HG03025 (cell line): Measurements from ENCODE around the gene LNX1.

Experiments used
- ATAC-seq: cut with Tn5 transposase; IDR thresholded peaks from one replicate; pipeline ENCODE4 v1.9.1; 2021; ENCODE audit warnings: mild to moderate bottlenecking, moderate library complexity; ENCODE audit not compliant: unreplicated experiment, low FRiP score

Gene LNX1

DNA sequence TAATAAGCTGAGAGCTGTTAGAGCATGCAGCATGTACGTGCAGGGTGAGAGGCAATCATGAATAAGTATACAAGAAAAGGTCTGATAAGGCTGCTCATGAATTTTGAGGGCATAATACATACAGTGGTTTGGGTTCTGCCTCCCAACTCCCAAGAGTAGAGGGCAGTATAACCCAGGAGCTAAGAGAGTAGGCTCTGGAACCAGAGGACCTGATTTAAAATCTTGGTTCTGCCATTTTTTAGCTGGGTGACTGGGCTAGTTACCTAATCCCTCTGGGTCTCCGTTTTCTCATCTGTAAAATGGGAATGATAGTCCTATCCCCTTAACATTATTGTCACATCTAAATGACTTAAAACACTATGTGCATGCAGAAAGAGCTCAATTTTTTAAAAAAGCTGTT, 85.3 kb downstream of the LNX1 start:
- no peak for ATAC-seq

- ATAC-seq = no peak
These were observed 89.2 kb downstream of the LNX1 start for GRCh38 chr4:53502094-53502493.

- no peak for ATAC-seq
These were observed 89.7 kb downstream of the LNX1 start for GRCh38 chr4:53501561-53501960.

- ATAC-seq = no peak
These were observed 90.7 kb downstream of the LNX1 start for GRCh38 chr4:53500546-53500945.

GRCh38 chr4:53499791-53500190, 91.5 kb downstream of the LNX1 start:
- no peak for ATAC-seq

DNA sequence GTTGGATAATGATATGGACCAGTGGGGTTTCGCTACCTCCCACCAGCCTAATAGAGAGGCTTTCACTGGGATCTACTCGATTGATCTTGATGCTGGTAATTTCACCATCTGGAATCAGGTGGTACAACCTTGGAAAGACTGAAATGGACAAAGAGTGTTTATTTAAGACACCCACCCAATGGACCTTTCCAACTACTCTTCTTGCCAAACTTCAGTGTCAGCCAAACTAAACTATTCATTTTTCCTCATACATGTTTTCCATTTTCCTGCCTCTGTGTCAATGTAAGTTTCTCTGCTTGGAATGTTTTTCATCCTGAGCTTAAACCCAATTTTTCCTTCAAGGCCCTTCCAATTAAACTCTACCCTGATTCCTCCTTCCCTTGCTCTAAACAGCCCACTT, 92.6 kb downstream of the LNX1 start:
- no peak for ATAC-seq

DNA sequence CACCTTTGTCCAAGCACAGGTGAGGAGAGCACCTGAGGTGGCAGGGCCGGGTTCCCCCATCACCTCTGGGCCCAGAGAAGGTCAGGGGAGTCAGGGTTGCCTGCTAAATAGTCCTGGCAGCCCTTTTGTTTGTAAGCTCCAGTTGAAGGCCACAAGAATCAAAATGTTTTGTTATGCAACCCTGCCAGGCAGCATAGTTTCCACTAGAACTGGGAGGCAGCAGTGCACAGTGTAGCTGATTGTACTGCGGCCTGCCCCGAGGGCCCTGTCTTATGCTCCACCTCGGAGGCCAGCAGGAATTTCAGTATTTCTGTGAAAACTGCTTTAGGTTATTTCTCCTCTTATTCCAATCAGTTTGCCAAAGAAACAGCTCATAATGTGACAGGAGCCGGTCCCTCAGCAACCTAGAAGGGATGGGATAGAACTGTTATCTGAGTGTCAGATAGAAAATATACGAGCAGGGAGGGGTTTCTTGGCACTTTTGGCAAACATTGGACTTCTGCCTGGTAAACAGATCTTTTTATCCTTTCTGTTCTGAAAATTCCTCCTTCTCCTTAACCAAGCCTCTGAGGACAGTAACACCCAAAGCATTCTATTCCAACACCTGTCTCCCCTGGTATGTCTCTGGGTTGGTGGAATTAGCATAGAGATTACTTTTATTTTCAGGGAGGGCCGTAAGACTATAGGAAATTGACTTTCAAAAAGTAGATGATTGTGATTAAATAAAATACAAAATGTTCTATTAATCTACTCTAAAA, 93.6 kb downstream of the LNX1 start:
- ATAC-seq = no peak

GRCh38 chr4:53494851-53495250, 96.4 kb downstream of the LNX1 start:
- ATAC-seq = no peak

DNA sequence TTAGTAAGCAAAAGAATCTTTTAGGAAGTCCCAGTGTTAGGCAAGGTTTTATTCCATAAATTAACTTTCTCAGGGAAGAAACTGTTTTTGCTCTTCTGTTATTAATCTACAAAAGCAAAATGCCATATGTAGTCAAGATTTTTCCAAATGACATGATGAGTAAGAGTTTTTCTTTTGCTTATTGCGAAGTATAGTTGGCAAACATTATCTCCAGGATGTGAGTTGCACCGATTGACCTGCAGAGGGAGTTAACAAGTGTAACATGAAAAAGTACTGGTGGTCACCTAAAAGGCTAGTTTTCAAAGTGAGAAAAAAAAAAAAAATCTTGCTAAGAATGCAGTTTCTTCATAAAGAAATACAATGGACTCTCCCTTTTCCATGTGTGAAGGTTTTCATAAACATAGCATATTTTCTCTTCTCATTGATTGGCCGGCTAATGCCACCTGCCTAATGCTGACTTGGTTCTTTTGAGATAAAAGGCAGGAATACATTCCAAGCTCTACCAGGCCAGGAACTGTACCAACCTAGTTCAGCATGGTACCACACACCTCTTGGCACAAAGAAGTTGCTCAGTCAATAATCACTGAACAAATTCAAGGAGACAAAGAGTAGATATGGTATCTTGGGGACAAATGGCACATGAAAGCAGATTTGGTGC, 100.2 kb downstream of the LNX1 start:
- no peak for ATAC-seq

GRCh38 chr4:53490161-53490956, 100.9 kb downstream of the LNX1 start:
- no peak for ATAC-seq

DNA sequence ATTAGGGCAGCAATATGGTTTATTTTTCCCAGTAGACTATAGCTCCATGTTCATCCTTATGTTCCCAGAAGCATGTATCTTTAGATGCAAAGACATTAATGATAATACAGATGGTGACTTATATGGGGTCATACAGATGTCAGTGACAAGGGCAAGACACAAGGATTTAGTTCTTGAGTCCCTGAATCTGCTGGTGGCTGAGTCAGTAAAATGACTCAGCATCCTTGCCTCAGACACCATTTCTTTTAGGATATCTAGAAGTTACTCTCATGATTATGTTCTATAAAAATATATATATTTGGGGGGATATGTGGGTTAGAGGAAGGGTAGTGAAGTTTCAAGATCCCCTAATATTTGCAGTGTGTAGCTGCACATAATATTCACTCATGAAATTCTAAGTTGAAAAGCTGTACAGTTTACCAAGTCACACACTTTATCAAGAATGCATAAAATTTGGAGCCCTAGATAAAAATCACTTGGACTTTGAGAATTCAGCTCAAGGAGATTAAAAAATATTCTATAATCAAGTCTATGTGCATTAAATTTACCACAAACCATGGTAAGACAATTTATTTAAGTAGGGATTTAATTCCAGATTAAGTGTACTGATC, 101.9 kb downstream of the LNX1 start:
- no peak for ATAC-seq

DNA sequence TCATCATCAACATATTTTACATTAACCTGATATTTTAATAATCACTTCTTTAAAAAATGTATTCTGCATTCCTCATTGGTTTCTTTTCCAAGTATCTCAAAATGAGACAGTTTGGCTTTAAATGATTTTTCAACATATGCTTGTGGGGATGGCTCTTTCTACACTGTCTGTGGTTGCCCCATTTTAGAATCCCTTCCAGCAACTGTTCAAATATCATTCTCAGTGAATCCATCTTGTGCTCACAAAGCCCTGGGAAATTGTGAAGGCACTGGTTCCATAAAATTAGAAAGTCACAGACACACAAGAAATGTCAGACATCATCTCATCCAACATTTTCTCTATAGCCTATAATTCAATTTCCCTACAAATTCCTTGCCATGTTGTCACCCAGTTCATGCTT, 103.5 kb downstream of the LNX1 start:
- no peak for ATAC-seq

DNA sequence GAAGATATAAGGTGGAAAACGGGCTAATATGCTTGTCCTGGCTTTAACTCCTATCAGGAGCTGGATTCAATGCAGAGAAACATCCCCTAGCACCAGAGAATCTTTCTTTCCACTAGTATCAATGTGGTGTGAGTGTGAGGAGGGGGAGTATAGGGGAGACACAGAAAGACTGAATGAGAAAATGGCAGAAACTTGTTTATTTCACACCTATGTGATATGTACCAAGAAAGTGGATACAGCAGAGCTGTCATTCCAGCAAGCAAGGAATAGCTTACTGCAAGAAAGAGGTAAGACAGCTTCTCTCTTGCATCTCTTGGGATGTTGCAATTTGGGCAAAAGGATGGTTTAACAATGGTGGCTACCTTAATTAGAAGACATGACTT, 105.6 kb downstream of the LNX1 start:
- no peak for ATAC-seq

- no peak for ATAC-seq
These were observed 106.2 kb downstream of the LNX1 start for GRCh38 chr4:53484911-53485657.

- ATAC-seq = no peak
These were observed 108.0 kb downstream of the LNX1 start for GRCh38 chr4:53483250-53483649.

DNA sequence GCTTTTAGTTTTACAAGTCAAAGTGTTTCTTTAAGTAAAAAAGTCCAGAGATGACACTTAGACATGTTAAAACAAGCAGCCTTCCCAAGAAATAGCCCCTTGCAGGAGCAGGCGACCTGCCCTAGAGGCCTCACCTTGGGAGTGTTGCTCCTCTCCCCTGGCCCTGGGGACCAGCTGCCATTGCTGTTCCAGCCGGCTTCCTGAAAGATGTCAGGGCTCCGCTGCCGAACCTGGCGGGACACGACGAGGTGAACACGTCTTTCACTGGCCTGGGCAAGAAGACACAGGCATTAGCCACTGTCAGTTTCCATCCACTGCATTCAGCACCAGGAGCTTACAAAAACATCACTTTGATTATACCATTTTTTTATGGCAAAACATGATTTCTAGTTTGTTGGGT, 109.7 kb downstream of the LNX1 start:
- ATAC-seq = no peak

- ATAC-seq = no peak
These were observed 110.4 kb downstream of the LNX1 start for GRCh38 chr4:53480909-53481308.

- no peak for ATAC-seq
These were observed 111.4 kb downstream of the LNX1 start for GRCh38 chr4:53479736-53480525.

DNA sequence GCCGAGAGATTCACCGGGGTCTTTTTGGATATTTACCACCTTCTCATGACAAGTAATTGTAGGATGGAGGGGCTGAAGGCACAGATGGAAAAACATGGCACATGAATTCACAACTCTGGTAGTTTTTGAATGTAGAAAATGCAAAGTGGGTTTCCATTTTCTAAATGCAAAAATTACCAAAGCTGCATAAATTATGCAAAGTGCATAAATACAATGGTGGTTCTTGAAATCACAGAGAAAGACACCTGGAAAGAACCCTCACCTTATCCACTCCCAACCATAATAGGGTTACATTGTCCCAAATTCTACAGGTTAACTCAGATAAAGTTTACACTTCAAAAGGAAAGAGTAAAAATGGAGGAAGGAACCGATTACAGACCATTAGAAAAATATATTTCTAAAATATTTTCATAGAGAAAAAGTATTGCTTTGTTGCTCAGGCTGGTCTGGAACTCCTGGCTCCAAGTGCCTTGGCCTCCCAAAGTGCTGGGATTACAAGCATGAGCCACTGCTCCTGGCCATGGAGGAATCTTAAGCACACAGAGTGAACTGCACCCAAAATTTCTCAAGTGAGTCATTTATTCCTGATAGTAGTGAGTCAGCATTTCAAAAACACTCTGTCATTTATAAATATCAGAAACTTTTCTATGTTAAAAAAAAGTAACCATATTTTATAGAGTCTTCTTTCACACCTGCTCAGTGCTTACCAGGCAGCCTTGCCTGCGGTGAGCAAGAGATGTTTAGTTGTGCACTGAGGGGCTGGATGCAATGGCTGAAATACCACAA, 112.4 kb downstream of the LNX1 start:
- no peak for ATAC-seq
